Hippocampal formation (tissue), 2 donors: ENCODE measurements around the gene NDC1.
"Not testable (repeated sequence)": the region's sequence is repeated elsewhere in the genome, so short reads cannot be mapped to it uniquely, and the experiment has no call there.

ENCODE experiments used
- DNase-seq, 2 donors: peaks; one replicate each; lab custom pipeline; 2025; lab: John Stamatoyannopoulos, UW

The NDC1 gene

GRCh38 chr1:53766194-53766742, 71.8 kb downstream of the NDC1 start:
- no peak for DNase-seq

GRCh38 chr1:53765657-53766056, 72.4 kb downstream of the NDC1 start:
- DNase-seq: no peak

GRCh38 chr1:53763911-53764310, 74.2 kb downstream of the NDC1 start:
- DNase-seq: no peak

GRCh38 chr1:53763461-53763860, 74.6 kb downstream of the NDC1 start:
- DNase-seq: no peak

- not testable (repeated sequence) for DNase-seq
Observed at GRCh38 chr1:53760497-53760896, 77.6 kb downstream of the NDC1 start.

- DNase-seq: no peak
Observed at GRCh38 chr1:53755874-53756273, 82.2 kb downstream of the NDC1 start.

- DNase-seq: peak; percentile 5 to 20
Observed at GRCh38 chr1:53754484-53755312, 83.4 kb downstream of the NDC1 start.

- DNase-seq: no peak
Observed at GRCh38 chr1:53752281-53752680, 85.8 kb downstream of the NDC1 start.

GRCh38 chr1:53747841-53748240, 90.3 kb downstream of the NDC1 start:
- DNase-seq: no peak

GRCh38 chr1:53740621-53741105, 97.4 kb downstream of the NDC1 start:
- DNase-seq: no peak

- DNase-seq: peak; percentile 11 to 69
Observed at GRCh38 chr1:53739109-53739681, 98.9 kb downstream of the NDC1 start, which contains the start of gene GLIS1. TSS of gene GLIS1 (minus strand) at chr1:53739164. CDS start at chr1:53738064, 1,100 bp downstream.

- no peak for DNase-seq
Observed at GRCh38 chr1:53738205-53739108, 99.6 kb downstream of the NDC1 start.

- no peak for DNase-seq
Observed at GRCh38 chr1:53737648-53738204, 100.4 kb downstream of the NDC1 start.

- no peak for DNase-seq
Observed at GRCh38 chr1:53736290-53736689, 101.8 kb downstream of the NDC1 start.

- DNase-seq: no peak
Observed at GRCh38 chr1:53735681-53736080, 102.4 kb downstream of the NDC1 start.

- no peak for DNase-seq
Observed at GRCh38 chr1:53735261-53735660, 102.8 kb downstream of the NDC1 start.

GRCh38 chr1:53734650-53735211, 103.4 kb downstream of the NDC1 start:
- no peak for DNase-seq

- no peak for DNase-seq
Observed at GRCh38 chr1:53733975-53734649, 104.0 kb downstream of the NDC1 start.

- no peak for DNase-seq
Observed at GRCh38 chr1:53733447-53733931, 104.6 kb downstream of the NDC1 start.

- no peak for DNase-seq
Observed at GRCh38 chr1:53732912-53733317, 105.2 kb downstream of the NDC1 start.
